GM18517 (cell line): ENCODE data around the gene IDS.
"Not testable (repeated sequence)": the region's sequence is repeated elsewhere in the genome, so short reads cannot be mapped to it uniquely, and the experiment has no call there.

Experiments
- ATAC-seq: cut with Tn5 transposase; IDR thresholded peaks from one replicate; pipeline ENCODE4 v1.9.1; 2021; ENCODE audit warnings: mild to moderate bottlenecking, moderate library complexity; ENCODE audit not compliant: unreplicated experiment

Gene IDS

DNA sequence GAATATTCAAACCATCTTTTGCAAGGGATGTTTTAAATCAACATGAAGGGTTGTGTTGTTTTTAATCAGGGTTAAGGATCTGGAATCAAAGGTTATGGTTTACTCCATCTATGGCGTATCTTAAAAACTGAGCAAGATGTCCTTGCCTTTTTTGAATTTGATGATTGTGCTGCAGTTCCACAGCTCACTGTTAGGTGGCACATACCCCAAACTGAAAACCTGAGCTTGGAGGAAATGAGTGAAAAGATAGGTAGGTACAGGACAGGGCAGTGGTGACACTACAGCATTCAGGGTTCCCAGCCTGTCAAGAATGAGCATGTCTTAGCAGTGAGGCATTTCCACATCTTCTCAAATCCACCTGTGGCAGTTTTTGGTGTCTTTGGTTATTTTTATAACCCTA, 22.6 kb upstream of the IDS start:
- peak; percentile 33 for ATAC-seq

DNA sequence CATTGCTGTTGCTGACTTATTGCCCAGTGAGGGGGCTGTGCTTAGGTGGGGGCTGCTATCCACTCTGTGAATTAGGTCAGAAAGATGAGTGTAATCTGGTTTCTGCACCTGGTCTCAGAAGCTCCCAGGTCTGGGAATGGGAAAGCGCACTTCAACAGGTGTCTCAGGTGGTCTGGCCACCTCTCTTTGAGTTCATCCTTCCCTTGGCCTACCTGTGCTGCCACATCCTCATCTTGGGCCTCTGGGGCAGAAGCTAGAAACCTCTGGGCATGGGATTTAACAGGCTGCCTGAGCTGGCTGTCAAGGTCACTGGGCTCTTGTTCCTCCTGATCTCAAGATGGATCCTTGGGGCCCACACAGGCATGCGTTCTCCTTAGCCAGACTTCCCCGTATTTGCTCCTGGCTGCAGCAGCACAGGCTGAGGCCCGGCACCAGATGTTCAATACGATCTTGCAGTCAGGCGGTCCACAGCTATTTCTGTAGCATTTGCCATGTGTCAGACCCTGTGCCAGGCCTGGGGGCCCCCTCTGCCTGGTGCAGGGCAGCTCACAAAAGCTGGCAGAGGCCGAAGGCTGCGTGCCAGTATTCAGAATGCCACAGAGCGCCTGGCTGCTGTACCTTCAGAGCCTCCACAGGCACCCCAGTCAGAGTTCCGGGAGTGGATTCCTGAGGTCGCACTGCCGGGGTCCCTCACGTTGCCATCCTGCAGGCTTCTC, 21.4 kb upstream of the IDS start:
- ATAC-seq: not testable (repeated sequence)

DNA sequence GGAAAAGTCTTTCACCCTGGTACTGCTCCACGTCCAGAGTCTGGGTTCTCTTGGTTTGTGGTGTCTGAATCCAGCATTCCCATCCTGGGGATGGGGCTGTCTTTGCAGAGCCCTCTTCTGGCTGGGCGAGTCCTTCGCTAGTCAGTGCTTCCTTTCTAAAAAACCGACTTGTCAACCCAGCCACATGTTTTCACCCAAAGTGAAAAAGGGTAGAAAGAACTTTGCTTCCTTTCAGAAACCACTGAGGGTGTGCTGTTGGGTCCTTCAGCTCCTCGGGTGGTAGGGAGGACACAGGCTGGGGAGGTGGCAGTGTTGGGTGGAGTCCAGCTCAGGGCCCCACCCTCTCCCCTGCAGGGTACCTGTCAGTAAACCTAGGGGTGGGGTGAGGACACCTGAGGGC, 20.8 kb upstream of the IDS start:
- ATAC-seq: peak; percentile 42

DNA sequence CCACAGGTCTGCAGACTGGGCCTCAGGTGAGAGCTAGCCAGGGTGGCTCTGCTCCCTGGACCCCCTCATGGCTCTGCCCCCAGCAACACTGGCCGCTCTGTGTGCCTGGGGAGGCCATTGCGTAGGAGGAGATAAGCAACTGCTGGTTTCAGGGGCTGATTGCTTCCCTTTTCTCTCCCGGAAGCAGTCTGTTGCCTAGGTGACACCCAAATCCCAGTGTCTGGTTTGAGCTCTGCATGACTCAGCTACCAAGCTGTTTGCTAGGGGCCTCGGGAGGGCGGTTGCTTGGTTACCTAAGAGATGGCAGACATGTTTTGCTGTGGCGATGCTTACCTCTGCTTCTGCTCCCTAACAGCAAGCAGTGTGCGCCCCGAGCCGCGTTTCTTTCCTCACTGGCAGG, 20.3 kb upstream of the IDS start:
- peak; percentile 92 for ATAC-seq

DNA sequence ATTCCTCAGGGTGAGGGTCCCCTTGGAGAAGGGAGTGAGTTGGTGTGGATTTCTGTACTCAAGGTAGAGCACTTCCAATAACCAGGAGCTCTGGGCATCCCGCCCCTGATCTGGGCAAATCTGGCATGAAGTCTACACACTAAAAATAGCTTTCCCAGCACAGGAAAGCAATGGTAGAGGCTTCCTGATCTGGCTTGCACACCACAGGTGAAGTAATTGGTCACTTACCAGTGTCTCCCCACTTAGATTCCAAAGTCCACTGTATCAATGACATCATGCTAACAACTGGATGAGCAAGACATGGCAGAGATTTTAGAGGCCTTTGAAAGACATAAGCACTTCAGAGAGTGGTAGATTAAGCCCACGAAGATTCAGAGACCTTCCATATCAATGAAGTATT, 17.8 kb upstream of the IDS start:
- no peak for ATAC-seq

DNA sequence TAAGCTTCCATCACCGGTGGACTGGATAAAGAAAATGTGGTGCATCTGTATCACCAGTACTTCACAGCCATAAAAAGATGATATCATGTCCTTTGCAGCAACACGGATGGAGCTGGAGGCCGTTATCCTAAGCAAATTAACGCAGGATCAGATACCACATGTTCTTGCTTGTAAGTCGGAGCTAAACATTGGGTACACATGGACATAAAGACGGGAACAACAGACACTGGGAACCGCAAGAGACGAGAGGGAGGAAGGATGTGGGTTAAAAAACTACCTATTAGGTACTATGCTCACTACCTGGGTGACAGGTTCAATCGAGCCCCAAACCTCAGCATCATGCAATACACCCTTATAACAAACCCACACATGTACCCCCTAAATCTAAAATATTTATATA, 16.3 kb upstream of the IDS start:
- ATAC-seq: no peak

DNA sequence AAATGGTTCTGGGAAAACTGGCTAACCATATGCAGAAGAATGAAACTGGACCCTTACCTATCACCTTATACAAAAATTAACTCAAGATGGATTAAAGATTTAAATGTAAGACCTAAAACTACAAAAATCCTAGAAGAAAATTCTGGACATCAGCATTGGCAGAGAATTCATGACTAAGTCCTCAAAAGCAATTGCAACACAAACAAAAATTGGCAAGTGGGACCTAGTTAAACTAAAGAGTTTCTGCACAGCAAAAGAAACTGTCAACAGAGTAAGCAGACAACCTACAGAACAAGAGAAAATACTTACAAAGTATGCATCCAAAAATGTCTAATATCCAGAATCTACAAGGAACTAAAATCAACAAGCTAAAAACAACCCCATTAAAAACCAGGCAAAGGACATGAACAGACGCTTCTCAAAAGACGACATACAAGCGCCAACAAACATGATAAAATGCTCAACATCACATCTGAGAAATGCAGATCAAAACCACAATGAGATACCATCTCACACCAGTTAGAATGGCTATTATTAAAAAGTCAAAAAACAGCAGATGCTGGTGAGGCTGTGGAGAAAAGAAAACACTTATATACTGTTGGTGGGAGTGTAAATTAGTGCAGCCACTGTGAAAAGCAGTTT, 15.7 kb upstream of the IDS start:
- not testable (repeated sequence) for ATAC-seq

DNA sequence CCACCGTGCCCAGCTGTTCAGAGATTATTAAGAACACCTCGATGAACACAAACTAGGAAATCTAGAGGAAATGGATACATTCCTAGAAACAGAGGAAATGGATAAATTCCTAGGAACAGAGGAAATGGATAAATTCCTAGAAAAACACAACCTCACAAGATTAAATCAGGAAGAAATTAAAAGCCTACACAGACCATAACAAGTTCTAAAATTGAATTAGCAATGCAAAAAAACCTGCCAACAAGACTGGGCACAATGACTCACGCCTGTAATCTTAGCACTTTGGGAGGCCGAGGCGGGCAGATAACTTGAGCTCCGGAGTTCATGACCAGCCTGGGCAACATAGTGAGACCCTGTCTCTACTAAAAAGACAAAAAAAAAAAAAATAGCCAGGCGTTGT, 13.1 kb upstream of the IDS start:
- ATAC-seq: no peak

DNA sequence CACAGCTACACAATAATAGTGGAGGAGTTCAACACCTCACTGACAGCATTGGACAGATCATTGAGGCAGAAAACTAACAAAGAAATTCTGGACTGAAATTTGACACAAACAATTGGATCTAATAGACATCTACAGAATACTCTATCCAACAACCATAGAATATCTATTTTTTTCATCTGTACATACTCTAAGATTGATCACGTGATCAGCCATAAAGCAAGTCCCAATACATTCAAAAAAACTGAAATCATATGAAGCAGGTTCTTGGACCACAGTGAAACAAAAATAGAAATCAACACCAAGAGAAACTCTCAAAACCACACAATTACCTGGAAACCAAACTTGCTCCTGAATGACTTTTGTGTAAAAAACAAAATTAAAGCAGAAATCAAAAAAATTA, 12.2 kb upstream of the IDS start:
- no peak for ATAC-seq

DNA sequence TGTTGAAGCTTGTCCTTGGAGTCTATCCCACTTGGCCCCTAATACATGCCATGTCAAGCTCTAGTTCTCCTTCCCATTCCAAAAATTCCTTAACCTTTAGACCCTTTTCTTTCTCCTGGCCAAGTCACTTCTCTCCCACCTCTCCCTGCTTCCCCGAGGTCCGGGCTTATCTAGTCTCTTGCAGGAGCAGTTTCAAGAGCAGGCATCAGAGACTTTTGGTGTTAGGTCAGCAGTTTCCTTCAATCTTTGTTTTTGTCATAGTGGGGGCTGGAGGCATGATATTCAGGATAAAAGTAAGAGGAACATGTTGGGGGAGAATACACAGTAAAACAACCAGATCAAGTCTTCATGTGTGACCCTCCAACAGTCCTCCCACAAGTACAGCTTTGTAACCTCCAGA, 11.5 kb upstream of the IDS start:
- no peak for ATAC-seq

DNA sequence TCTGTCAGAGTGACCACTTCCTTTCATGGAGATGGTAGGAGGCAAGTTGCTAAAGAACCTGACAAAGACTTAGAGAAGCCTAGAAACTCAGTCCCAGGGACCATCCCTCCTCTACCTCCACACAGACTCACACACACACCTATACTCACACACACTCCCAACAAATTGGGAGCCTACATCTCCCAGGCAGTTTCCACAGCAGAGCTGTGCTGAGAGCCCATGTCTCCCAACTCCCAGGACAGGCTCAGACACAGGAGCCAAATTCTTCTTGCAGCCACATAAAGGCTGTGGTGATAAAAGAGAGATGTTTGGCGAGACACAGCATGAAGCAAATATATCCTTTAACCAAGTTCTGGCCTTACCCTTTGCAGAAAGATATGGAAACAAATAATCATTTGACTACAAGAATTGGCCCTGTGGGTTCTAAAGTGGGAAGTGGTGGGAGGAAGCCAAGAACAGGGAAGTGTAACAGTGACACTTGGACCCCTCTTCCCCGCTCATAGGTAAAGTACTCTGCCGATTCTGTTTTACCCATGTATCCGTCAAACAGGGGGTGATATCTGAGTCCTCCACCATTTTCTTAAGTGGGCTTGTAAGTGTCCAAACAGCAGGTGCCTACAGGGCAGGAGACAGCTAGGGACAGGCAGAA, 11.0 kb upstream of the IDS start:
- no peak for ATAC-seq

DNA sequence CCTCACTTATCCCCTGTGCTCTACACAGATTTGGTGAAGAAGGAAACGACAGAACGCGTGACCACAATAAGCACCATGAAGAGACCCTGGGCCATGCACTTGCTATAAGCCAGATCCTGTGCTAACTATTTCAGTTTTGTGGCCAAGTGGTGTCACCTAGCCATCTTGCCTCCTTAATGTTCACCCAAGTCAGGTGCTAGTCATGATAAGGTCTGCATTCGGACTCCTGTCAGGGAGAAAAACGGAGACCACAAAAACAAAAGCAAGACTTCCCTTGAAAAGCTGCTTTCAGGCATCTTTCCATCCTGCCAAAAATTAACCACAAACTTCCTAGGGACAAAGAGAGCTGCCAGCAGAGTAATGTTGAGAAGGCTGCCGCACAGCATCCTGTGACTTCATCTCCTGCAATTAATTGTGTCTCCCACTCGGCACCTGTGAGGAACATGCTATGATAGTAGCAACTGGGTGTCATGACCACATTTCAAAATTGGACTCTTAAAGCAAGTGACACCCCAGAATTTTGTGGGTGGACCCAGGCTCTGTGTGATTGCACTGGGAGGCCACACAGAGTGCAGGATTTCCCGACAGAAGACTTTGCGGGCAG, 8.8 kb upstream of the IDS start:
- ATAC-seq: no peak

DNA sequence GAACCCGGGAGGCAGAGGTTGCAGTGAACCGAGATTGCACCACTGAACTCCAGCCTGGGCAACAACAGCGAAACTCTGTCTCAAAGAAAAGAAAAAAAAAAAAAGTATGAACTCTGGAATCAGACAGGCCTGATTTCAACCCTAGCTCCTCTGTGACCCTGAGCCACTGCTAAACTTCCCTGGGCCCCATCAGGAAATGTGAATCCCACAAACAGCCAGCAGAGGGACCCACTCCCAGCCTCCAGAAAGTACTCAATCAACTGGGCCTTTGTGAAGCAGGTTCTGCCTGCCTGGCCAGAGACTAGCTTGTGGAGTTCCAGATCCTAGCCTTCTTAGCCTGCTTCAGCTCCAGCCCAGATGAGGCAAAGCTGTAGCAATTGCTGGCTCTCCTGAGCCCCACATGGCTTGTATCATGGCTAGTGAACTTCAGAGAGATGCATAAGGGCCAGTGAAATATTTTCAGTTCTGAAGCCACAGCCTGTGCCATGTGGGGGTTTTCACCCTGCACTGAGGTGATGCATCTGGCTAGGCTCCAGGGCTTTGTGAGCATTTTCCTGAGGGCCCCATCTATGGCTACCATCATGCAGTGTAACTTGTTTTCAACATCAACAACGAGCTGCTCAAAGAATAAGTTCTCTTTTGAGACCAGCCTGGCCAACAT, 7.2 kb upstream of the IDS start:
- peak; percentile 83 for ATAC-seq

DNA sequence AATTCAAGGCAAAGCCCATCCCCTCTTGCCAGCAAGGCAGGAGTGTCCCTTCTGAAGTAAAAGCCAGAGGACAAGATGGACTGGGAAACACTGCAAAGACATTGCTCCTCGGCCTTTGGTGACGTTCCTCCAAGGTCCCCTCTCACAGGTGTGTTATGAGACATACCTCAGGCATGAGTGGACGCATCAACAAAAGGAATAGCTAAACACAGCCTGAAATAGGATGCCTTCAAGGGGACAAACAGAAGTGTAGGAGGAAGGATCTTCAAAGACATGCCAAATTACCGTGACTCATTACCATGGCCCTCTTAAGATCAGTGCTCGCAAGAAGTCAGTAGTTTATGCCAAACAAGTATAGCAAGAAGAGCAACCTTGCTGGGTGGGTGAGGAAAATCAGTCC, 6.0 kb upstream of the IDS start:
- ATAC-seq: no peak

DNA sequence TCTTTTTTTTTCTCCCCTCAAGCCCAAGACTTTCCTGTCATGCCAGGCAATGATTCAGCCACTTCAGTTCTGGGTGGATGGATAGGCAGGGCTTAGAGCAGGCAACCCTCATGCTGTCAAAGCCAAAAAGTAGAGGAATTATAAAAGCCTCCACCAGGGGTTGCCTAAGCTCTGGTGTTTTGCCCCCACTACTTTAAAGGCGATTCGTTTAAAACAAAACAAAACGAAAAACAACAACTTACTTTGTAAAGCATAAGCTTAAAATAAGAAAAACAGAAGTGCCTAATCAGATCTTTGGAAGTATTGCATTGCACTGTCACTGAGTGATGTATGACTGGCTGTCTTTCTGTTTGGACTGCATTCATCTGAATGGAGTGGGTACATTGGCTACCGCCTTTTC, 5.3 kb upstream of the IDS start:
- peak; percentile 58 for ATAC-seq

DNA sequence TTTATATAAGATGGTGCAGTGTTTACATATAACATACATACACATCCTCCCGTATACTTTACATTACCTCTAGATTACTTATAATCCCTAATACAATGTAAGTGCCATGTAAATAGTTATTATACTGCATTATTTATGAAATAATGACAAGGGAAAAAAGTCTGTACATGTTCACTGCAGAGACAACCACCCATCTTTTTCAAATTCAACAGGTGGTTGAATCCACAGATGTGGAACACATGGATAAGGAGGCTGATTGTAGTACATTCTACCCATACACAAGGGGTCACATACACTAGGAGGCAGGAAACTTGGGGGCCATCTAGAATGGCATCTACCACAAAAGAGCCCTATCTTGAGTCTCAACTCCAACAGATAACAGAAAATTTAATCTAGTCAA, 3.4 kb upstream of the IDS start:
- no peak for ATAC-seq

DNA sequence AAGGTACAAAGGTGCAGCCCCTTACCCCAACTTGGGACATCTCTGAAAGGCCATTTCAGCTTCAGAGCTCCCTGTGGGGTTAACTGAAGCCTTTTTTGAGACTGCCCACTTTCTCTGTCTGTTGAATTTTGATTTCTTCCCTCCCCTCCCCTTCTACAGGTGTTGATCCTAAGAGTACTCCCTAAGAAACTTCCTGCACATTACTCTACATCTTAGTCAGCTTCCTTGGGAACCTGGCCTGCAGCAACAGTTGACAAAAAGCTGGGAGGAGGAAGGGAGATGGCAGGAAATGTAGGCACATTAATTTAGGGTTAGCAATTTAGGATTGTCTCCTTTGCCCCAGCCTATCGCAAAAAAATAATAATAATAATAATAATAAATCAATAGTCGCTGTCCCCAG, 1.2 kb upstream of the IDS start:
- no peak for ATAC-seq

DNA sequence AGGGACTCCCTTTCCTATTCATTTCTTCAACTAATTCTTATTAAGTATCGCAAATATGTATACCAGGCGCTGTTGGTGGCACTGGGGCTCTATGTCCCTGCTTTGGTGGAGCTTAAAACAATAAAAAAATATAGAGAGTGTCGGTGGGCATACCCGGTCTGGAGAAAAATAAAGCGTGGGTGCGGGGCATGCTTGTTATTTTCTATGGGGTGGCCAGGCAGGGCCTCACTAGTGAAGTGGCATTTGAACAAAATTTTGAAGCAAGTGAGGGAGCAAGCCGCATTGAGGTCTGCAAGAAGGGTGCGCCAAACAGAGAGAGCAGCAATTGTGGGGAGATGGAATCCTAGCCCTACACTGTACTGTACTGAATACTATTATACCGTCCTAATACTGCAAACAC, 565 bp upstream of the IDS start:
- no peak for ATAC-seq

DNA sequence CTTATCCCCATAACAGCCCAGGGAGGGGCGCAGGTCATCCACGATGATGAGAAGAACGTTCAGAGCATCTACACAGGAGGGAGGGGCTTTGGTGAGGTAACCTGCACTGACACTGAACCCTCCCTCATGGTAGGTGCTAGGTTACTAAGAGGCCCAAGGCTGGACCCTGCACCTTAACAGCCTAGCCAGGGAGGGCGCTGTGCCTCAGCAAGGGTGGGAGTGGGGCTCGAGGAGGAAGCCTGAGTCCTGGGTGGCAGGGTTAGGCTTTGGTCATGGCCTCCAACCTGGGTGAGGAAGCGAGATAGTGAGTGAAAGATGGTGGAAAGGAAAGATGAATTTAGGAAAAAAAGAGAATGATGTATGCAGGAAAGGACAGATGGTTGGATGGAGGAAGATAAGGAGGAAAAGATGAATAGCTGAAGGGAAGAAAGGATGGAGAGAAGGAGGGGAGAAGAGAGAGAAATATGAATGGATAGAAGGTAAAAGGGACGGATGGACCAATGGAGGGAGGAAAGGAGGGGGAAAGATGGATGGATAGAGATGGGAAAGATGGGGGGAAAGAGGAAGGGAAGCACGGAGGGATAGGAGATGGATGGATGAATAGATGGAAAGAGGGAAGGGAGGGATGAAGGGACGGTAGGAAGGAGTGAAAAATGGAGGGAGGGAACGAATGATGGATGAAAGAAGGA, 736 bp downstream of the IDS start:
- ATAC-seq: peak; percentile 47

DNA sequence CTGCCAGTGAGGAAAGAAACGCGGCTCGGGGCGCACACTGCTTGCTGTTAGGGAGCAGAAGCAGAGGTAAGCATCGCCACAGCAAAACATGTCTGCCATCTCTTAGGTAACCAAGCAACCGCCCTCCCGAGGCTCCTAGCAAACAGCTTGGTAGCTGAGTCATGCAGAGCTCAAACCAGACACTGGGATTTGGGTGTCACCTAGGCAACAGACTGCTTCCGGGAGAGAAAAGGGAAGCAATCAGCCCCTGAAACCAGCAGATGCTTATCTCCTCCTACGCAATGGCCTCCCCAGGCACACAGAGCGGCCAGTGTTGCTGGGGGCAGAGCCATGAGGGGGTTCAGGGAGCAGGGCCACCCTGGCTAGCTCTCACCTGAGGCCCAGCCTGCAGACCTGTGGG, 1.7 kb downstream of the IDS start:
- peak; percentile 77 for ATAC-seq

DNA sequence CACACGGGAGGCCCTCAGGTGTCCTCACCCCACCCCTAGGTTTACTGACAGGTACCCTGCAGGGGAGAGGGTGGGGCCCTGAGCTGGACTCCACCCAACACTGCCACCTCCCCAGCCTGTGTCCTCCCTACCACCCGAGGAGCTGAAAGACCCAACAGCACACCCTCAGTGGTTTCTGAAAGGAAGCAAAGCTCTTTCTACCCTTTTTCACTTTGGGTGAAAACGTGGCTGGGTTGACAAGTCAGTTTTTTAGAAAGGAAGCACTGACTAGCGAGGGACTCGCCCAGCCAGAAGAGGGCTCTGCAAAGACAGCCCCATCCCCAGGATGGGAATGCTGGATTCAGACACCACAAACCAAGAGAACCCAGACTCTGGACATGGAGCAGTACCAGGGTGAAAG, 2.2 kb downstream of the IDS start:
- not testable (repeated sequence) for ATAC-seq
